Thyroid gland (tissue), 4 donors: ENCODE results near the gene MLANA.

ENCODE experiments used
- POLR2A ChIP-seq, 2 donors: fragments of 450-650 bp; IDR thresholded peaks; one replicate each; pipeline ENCODE4 v1.6.1; 2017; ENCODE audit warnings: antibody characterized with exemption in 2 of 2, mild to moderate bottlenecking in 2 of 2, moderate library complexity in 1 of 2
- TF ChIP-seq, protein P1 (sequence below), 6 experiments: fragments of 200-600 bp in 3 of 6; fragments of 450-650 bp in 3 of 6; sonication (generic) in 3 of 6; IDR thresholded peaks; one replicate each; pipeline ENCODE4 v1.5.1; 2016 to 2019; ENCODE audit warnings: antibody characterized with exemption in 6 of 6, mild to moderate bottlenecking in 2 of 6, inconsistent platforms in 1 of 6, moderate library complexity in 1 of 6

DNA sequence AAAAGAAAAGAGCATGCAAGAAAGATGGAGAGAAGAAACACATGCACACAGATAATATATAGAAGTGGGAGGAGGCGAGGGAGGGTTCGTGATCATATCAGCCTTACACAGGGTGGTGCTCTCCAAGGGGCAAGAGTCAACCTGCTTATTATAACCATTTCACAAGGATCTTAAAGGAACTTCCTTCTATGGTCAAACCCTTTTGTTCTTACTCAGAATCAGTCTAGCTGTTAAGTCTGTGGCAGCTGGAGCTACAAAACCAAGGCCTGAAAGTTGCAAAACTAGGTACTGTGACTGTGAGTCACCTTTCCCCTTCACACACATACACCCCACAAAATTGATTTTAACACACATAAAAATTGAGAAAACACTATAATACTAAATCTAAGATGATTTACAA is 39.2 kb upstream of the MLANA start:
- no peak for TF ChIP-seq POLR2A (IDR thresholded peaks at IDR 0.05)
- TF ChIP-seq, protein P1, sequence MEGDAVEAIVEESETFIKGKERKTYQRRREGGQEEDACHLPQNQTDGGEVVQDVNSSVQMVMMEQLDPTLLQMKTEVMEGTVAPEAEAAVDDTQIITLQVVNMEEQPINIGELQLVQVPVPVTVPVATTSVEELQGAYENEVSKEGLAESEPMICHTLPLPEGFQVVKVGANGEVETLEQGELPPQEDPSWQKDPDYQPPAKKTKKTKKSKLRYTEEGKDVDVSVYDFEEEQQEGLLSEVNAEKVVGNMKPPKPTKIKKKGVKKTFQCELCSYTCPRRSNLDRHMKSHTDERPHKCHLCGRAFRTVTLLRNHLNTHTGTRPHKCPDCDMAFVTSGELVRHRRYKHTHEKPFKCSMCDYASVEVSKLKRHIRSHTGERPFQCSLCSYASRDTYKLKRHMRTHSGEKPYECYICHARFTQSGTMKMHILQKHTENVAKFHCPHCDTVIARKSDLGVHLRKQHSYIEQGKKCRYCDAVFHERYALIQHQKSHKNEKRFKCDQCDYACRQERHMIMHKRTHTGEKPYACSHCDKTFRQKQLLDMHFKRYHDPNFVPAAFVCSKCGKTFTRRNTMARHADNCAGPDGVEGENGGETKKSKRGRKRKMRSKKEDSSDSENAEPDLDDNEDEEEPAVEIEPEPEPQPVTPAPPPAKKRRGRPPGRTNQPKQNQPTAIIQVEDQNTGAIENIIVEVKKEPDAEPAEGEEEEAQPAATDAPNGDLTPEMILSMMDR (IDR thresholded peaks at IDR 0.05): no peak
